Ammon's horn (tissue), 1 donor: ENCODE results near the gene MAST2.
"Not testable (repeated sequence)": the region's sequence is repeated elsewhere in the genome, so short reads cannot be mapped to it uniquely, and the experiment has no call there.

Experiments
- DNase-seq: peaks from one replicate; pipeline ENCODE4 v3.0.0-alpha.2; 2016; ENCODE audit warnings: low spot score

MAST2 gene

DNA sequence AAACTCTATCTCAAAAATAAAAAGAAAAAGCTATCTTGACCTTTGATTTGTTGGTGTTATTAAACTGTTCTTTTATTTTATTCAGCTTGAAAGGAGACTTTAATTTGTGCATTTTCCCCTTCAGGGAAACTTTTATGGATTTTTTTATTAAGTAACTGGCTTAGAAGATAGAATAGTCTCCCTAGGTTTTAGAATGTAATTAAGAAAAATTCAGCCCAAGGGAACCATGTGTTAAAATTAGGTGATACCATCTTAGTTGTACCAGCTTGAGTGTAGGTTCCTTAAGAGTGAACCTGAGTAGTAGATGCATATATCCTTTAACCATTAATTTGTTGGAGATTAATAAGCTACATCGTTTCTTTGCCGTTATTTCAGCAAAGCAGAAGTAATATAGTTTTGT lies 11.4 kb downstream of the MAST2 start:
- no peak for DNase-seq

- DNase-seq = no peak
Measured at GRCh38 chr1:45815667-45816458, 12.5 kb downstream of the MAST2 start.

DNA sequence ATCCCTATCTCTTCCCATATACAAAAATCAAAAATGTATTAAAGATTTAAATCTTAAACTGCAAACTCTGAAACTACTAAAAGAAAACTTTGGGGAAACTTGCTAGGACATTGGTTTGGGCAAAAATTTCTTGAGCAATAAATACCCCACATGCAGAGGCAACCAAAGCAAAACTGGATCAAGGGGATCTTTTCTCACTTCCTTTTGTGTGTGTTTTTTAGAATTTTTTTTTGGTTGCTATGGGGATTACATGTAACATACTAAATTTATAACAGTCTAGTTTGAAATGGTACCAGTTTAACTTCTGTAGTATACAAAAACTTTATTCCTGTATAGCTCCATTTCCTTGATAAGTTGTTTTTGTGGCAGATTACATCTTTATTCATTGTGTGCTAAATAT lies 16.8 kb downstream of the MAST2 start:
- no peak for DNase-seq

DNA sequence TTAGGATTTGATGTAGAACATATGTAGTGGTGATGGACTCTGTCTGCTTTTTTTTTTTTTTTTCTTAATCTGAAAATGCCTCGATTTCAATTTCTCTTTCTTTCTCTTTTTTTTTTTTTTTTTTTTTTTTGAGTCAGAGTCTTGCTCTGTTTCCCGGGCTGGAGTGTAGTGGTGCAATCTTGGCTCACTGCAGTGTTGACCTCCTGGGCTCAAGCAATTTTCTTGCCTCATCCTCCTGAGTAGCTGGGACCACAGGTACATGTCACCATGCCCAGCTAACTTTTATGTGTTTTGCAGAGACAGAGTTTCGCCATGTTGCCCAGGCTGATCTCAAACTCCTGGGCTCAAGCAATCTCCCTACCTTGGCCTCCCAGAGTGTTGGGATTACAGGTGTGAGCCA lies 17.4 kb downstream of the MAST2 start:
- DNase-seq = no peak

- no peak for DNase-seq
Measured at GRCh38 chr1:45822644-45823043, 19.2 kb downstream of the MAST2 start.

DNA sequence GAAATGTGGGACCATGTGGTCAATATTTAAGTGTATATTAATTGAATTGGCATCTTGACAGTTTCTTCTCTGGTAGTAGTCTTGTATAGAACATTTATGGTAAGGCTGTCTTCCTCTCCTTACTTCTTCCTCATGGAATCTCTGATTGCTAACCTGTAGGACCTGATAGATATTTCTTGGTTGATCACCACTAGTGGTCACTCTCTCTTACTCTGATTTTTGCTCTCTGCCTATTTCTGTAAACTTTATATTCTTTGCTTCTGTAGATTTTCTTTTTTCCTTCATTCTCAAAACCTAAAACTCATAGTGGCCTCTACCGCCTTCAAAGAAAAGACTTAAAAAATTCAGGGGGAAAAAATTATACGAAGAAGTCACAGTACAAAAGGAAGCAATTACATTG lies 21.2 kb downstream of the MAST2 start:
- DNase-seq = no peak

GRCh38 chr1:45827256-45827655 lies 23.8 kb downstream of the MAST2 start:
- DNase-seq = no peak

DNA sequence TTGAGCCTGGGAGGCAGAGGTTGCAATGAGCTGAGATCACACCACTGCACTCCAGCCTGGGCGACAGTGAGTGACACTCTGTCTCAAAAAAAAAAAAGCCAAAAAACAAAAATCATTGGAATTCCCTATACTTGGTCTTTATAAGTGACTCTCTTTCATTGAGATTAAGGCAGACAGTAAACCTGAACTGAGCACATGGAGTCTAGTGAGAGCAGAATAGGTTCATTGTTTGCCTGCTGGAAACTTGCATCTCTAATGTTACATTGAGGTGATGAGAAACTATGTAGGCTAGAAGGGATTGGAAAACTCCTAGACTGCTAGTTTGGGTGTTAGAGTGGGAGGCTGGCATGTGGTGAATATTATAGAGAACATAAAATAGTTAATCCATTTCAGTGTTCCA lies 25.4 kb downstream of the MAST2 start:
- no peak for DNase-seq

DNA sequence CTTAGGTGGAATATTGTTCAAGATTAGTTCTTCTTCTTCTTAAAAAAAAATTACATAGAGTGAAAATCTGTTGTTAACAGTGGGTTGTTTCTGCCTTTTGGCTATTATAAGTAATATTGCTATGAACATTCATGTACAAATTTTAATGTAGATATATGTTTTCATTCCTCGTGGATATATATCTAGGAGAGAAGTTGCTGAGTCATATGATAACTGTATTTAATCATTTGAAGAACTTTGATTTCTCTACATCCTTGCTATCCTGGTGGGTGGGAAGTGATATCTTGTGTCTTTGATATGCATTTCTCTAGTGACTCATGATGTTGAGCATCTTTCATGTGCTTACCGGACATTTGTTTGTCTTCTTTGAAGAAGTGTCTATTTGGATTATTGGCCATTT lies 29.9 kb downstream of the MAST2 start:
- no peak for DNase-seq

DNA sequence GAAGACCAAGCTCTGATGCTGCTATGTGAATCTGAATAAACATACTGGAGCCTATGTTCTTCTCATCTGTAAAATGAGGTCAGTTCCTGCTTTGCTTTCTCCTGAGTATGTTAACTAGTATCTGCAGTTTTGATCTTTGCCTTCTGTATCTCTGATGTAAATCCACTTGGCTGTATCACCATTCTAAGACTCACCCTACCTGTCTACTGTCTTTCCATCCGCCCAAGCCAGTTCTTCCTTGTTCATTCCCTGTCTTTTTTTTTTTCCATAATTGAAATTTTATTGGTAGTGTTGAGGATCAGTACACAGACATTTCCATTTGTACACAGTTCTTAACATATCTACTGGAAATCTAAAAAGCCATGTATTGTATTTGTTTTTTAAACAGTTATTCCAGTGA lies 31.3 kb downstream of the MAST2 start:
- no peak for DNase-seq

GRCh38 chr1:45836451-45836850 lies 33.0 kb downstream of the MAST2 start:
- no peak for DNase-seq

- not testable (repeated sequence) for DNase-seq
Measured at GRCh38 chr1:45836861-45837260, 33.4 kb downstream of the MAST2 start.

GRCh38 chr1:45838322-45838721 lies 34.9 kb downstream of the MAST2 start:
- not testable (repeated sequence) for DNase-seq

DNA sequence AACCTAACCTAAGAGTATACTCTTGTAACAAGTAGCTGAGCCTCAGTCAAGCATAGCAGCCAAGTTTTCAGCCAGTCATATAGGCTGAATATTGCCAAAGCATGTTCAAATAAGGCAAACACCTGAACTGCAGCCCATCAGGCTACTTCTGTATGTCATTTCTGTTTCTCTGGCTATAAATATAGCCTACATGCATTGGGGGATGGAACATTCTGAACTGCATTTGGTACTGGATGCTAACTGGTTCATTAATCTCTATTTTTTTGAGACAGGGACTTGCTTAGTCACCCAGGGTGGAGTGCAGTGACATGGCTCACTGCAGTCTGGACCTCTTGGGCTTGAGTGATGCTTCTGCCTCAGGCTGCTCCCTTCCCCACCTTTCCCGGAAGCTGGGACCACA lies 37.3 kb downstream of the MAST2 start:
- DNase-seq = no peak

GRCh38 chr1:45842786-45843185 lies 39.4 kb downstream of the MAST2 start:
- DNase-seq = no peak

DNA sequence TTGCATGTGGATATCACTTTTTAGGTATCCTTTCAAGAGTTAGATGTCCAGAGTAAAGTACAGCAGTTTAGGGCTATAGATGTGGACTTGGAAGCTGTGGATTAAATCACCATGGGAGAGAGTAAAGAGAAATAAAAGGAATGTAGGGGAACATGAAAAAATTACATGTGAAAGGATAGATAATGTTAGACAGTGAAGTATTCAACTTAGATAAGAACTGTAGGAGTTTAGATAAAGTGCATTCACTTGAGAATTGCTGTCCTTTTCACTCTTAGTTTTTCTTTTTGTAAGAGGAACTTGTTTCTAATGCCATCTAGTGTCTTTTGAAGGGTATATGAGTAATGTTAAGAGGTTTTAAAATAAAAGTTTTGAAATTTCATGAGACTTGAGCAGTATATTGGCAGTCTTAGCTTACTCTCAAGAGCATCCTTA lies 40.1 kb downstream of the MAST2 start:
- no peak for DNase-seq

- not testable (repeated sequence) for DNase-seq
Measured at GRCh38 chr1:45844000-45844399, 40.6 kb downstream of the MAST2 start.

DNA sequence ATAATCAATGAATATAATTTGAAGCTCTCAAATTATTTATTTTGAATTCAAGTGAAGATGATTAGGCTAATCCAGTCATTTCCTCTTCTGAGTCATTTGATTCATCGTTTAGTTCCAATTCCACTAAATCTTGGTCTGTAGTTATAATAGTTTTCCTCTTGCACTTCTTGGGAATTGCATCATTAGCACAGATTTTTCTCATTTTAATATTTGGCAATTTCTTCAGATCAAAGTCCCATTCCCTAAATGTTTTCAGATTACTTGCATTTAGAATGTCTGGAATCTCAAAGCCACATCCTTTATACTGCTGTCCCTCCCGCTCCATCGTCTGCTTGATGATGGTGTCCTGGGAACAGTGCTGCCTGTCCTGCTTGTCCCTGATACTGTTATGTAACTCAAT lies 43.5 kb downstream of the MAST2 start:
- DNase-seq = no peak

DNA sequence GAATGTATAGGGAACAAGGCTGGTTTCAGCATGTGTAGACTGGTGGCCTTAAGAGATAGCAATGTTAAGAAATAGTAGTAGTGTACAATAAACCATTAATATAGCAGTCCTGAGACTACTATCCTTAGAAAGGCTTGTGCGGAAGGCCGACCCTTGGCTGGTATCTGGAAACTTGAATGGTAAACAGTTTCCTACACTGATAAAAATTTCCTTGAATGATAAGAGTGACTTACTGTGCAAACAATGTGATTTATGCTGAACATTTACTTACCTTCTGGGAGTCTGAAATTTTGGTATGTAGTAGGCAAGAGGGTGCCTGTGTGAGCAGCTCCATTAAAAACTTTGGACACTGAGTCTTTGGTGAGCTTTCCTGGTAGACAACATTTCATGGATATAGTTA lies 44.7 kb downstream of the MAST2 start:
- no peak for DNase-seq

- no peak for DNase-seq
Measured at GRCh38 chr1:45848714-45849113, 45.3 kb downstream of the MAST2 start.

DNA sequence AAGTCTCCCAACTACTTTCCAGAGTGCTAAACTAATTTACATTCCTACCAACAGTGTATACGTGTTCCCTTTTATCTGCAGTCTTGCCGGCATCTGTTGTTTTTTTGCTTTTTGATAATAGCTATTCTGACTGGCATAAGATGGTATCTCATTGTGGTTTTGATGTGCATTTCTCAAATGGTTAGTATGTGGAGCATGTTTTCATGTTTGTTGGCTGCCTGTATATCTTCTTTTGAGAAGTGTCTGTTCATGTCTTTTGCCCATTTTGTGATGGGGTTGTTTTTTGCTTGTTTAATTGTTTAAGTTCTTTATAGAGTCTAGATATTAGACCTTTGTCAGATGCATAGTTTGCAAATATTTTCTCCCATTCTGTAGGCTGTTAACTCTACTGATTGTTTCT lies 46.6 kb downstream of the MAST2 start:
- DNase-seq = no peak

DNA sequence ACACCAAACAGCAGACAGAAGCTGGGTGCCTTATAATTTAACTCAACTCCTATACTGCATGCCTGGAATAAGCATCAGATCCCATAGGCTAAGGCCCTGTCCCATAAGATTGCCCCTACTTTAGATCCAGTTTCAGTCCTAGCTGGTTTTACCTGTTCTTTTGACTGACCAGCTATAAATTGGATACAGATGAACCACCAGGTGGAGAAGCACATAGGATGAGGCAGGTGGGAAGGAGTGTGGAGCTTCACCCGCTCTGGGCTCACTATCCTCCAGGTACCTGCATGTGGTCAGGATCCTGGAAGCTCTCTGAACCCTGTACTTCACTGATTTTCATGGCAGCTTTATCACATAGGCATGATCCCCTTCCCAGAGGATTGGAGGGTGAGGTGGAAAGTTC lies 51.3 kb downstream of the MAST2 start:
- no peak for DNase-seq

DNA sequence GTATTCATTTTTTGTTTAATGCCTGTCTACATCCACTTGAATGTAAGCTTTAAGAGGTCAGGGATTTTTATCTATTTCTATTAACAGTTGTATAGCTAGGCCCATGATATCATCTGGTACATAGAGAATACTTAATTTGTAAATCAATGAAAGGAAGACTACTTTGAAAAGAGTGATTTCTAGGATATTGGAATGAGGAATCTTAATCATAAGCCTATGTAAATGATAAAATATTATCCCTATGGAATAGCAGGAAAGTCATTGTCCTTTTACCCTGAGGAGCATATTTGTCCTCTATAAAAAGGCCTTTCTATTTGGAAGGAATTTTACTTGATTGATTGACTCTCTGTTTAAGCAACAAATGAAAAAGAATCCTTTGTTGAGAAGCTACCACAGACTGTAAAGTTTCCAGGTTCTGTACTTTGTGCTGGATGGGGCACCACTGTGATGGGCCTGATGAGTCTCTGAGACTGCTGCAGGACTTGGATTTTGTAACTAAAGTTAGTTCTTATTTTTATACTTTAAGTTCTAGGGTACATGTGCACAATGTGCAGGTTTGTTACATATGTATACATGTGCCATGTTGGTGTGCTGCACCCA lies 53.8 kb downstream of the MAST2 start:
- no peak for DNase-seq
